GM18507 (cell line): ENCODE measurements around the gene MOB3A.

Experiments used
- DNase-seq: peaks from one replicate; pipeline ENCODE4 v3.0.0; 2011; ENCODE audit warnings: low read depth; ENCODE audit not compliant: insufficient read length; ENCODE audit errors: extremely low spot score
- FAIRE-seq: peaks from 2 replicates; lab custom pipeline; 2011; peaks lifted over from hg19 to GRCh38; lab: Jason Lieb, UNC

MOB3A gene

GRCh38 chr19:2063824-2064223, 32.3 kb downstream of the MOB3A start:
- DNase-seq (no peak), FAIRE-seq (no peak)

GRCh38 chr19:2062770-2063169, 33.4 kb downstream of the MOB3A start:
- no peak for DNase-seq
- FAIRE-seq: no peak

- FAIRE-seq: no peak
- no peak for DNase-seq
Measured at GRCh38 chr19:2062389-2062729, 33.8 kb downstream of the MOB3A start.

- peak; percentile 100 for FAIRE-seq
- peak; percentile 89 for DNase-seq
Measured at GRCh38 chr19:2061495-2062388, 34.4 kb downstream of the MOB3A start.

- DNase-seq (no peak), FAIRE-seq (no peak)
Measured at GRCh38 chr19:2060884-2061494, 35.1 kb downstream of the MOB3A start.

GRCh38 chr19:2059422-2060201, 36.5 kb downstream of the MOB3A start:
- DNase-seq (no peak), FAIRE-seq (no peak)

DNA sequence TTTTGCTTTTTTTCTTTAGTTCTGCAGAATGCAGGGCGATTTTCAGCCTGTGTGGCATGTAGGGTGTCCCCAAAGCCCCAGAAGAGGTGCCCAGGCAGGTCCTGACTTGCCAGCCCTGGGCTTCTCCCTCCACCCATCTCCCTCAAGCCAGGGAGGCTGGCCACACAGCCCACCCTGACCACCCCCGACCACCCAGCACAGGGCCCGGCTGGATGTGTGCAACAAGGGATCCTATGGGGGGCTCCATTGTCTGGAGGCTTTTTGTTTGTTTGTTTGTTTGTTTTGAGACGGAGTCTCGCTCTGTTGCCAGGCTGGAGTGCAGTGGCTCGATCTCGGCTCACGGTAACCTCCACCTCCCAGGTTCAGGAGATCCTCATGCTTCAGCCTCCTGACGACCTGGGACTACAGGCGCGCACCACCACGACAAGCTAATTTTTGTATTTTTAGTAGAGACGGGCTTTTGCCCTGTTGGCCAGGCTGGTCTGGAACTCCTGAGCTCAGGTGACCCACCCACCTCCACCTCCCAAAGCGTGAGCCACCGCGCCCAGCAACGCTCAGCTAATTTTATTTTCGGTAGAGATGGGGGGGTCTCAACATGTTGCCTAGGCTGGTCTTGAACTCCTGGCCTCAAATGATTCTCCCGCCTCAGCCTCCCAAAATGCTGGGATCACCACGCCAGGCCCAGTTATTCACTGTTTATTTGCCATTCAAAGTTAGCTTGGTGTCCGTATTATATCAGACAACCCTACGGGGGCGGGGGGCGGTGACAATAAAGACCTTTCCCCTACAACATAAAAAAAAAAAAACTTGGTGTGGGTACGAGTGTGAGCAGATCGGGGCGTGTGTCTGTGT, 37.3 kb downstream of the MOB3A start:
- no peak for DNase-seq
- FAIRE-seq: no peak

- FAIRE-seq: no peak
- DNase-seq: no peak
Measured at GRCh38 chr19:2057484-2058469, 38.3 kb downstream of the MOB3A start.

GRCh38 chr19:2056837-2057192, 39.3 kb downstream of the MOB3A start:
- no peak for FAIRE-seq
- no peak for DNase-seq

- DNase-seq (no peak), FAIRE-seq (peak; percentile 79)
Measured at GRCh38 chr19:2055931-2056836, 39.9 kb downstream of the MOB3A start.

- FAIRE-seq (peak; percentile 18), DNase-seq (no peak)
Measured at GRCh38 chr19:2054763-2055162, 41.4 kb downstream of the MOB3A start.

DNA sequence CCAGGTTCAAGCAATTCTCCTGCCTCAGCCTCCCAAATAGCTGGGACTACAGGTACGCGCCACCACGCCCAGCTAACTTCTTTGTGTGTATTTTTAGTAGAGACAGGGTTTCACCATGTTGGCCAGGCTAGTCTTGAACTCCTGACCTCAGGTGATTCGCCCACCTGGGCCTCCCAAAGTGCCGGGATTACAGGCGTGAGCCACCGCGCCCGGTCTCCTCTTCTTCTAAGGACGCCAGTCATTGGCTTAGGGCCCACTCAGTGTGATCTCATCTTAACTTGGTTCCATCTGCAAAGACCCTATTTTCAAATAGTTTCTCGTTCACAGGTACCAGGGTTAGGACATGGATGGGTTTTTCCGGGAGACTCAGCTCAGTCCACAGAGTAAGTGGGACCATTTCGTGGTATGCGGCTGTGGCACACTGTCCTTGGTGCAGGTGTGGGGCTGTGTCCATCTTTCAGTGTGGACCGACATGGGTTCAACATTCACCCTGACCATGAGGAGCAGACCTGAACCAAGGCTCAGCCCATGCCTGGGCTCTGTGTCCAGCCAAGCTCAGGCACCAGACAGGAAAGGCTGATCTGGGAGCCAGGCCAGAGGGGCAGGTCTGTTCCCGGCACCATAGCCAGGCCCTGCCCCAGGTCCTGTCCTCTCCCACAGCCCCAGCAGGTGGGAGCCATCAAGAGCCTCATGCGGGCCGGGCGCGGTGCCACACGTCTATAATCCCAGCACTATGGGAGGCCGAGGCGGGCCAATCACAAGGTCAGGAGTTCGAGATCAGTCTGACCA, 42.3 kb downstream of the MOB3A start:
- FAIRE-seq: no peak
- no peak for DNase-seq

DNA sequence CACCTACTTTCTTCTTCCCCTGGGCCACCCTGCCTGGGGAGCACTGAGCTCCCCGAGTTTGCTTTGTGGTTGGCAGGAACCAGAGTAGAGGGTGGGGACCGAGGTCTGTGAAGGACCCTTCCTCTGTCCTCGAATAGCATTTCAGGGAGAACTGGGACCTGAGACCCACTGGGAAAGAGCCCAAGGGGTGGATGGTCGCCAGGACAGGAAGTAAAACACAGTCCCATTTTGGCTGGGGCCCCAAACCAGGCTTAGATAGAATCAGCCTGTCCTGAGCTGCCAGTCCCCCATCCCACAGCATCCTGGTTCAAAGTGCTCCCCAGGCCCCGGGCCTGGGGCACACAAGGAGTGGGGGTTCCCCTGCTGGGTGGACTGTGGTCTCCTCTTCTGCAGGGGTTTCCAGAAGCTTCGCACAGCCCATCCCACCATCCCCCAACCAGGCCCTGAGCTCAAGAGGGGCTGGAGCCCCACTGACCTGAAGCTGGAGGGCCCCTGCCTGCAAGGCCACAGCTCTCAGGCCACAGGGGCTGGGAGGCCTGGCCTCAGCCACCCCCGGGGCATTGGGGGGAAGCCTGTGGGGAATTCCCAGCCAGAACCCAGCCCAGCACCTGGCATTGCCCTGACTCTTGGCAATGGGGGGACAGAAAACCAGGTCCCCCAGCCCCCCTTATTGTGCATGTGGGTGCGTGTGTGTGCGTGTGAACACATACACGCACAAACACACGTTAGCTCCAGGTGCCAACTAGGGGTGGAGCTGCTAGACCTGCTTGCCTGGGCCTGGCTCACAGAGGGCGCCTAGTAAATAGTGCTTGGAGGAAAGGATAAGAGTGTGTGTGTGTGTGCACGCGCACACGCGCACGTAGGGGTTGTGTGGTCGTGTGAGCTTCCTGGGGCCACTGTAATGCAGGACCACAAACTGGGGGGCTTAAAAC, 44.1 kb downstream of the MOB3A start:
- FAIRE-seq: peak; percentile 86
- DNase-seq: no peak

GRCh38 chr19:2050991-2051772, 44.9 kb downstream of the MOB3A start, which contains the start of gene MKNK2:
Gene MKNK2, minus strand, starts transcription at chr19:2051244. Its CDS starts 393 bp downstream, at chr19:2050851.
- FAIRE-seq: peak; percentile 96
- DNase-seq: peak; percentile 85
